Lung (tissue), 12 donors: ENCODE data around the gene COL12A1. TPM values are rescaled to one million over a fixed set of nuclear protein-coding genes. Genes with fewer than 3 reads are reported as not detected.
A peak's percentile ranks its signal among the peaks of the same experiment; 100 is the strongest.

Source experiments
- ATAC-seq: fragments of 200-7000 bp; cut with Tn5 transposase; one replicate; pipeline ENCODE4 v1.9.1; 2020; ENCODE audit warnings: moderate number of reproducible peaks; ENCODE audit not compliant: insufficient read depth, low FRiP score
- DNase-seq, 3 donors: peaks; one replicate each; pipeline ENCODE4 v3.0.0-alpha.2; 2013 to 2017
- H3K27ac ChIP-seq, 2 donors: one replicate each; pipeline ENCODE4 v1.5.1; 2013; ENCODE audit warnings: mild to moderate bottlenecking in 2 of 2, moderate library complexity in 2 of 2, control low read depth in 1 of 2, inconsistent platforms in 1 of 2, low read depth in 1 of 2, low read length in 1 of 2
- H3K27me3 ChIP-seq, 3 donors: one replicate each; pipeline ENCODE4 v1.5.1; 2013; ENCODE audit warnings: low read length in 2 of 3; ENCODE audit not compliant: control insufficient read depth in 3 of 3, insufficient read depth in 3 of 3
- H3K36me3 ChIP-seq, 4 donors: one replicate each; pipeline ENCODE4 v1.5.1; 2013; ENCODE audit warnings: low read length in 4 of 4, mild to moderate bottlenecking in 1 of 4, moderate library complexity in 1 of 4; ENCODE audit not compliant: control insufficient read depth in 4 of 4, insufficient read depth in 4 of 4
- H3K4me1 ChIP-seq, 5 donors: one replicate each; pipeline ENCODE4 v1.5.1; 2013; ENCODE audit warnings: low read length in 5 of 5, mild to moderate bottlenecking in 2 of 5, moderate library complexity in 1 of 5; ENCODE audit not compliant: control insufficient read depth in 5 of 5, insufficient read depth in 5 of 5
- H3K4me3 ChIP-seq: one replicate; pipeline ENCODE4 v1.5.1; 2013; ENCODE audit warnings: mild to moderate bottlenecking, control low read depth, moderate library complexity
- H3K9ac ChIP-seq, 2 donors: one replicate each; pipeline ENCODE4 v1.5.1; 2013; ENCODE audit warnings: low read length in 2 of 2, control low read depth in 1 of 2; ENCODE audit not compliant: insufficient read depth in 1 of 2
- H3K9me3 ChIP-seq, 4 donors: one replicate each; pipeline ENCODE4 v1.5.1; 2013; ENCODE audit warnings: low read length in 3 of 4, mild to moderate bottlenecking in 1 of 4, moderate library complexity in 1 of 4; ENCODE audit not compliant: control insufficient read depth in 4 of 4, insufficient read depth in 3 of 4
- WGBS, 2 donors: extraction: QIAGEN DNeasy Blood & Tissue Kit; methylation state at CpG; one replicate each; pipeline ENCODE4 v1.1.7; 2013; 5-methylcytosine and 5-hydroxymethylcytosine counted together
- polyA plus RNA-seq, 2 donors: library from polyadenylated mRNA; stranded (reverse); fragments of 200-250 nt; gene quantifications; one replicate each; pipeline ENCODE4 v1.2.1, GENCODE V29; 2013
- total RNA-seq, 2 donors: library from RNA; depleted of rRNA in 1 of 2; stranded (reverse); fragments of >200 nt in 1 of 2; gene quantifications; one replicate each; pipeline ENCODE4 v1.2.1, GENCODE V29; 2014 to 2021
- TF ChIP-seq, protein P1 (sequence below): IDR thresholded peaks from 2 replicates; pipeline ENCODE4 v1.5.1; 2012; ENCODE audit warnings: mild to moderate bottlenecking; ENCODE audit errors: control extremely low read depth, extremely low read depth
- donor health status: control.
- donor health status: control.
- donor health status: Bipolar disorder and iron deficiency.
- donor health status: healthy.
- donor health status: DM: yes; HTN: yes; CAD: no.

Gene COL12A1
- total and polyA plus RNA-seq, 4 donors, result 10.6 to 75.7 (median 29.7) TPM

DNA sequence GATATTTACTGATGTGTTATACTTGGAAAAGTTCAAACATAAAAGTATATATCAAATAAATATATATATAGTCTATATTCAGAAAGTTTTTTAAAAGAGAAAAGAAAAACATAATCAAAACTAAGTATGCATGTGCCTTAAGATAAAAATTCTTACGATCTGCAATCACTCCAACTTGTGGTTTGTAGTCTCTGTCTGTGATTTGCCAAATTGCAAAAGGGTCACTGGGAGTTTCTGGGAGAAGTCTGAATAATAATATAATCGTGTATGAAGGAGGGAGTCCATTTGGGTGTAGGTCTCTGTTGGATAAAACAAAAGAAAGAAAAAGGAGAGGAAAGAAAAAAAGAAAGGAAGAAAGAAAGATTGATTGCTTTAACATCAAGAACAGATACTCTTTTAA, 92.4 kb downstream of the COL12A1 start:
- 83% methylated on average over 2 of the region's 2 CpGs for WGBS, 2 donors
- H3K27me3 ChIP-seq, result no peaks in the 10 kb centered on the region
- no peak for ATAC-seq
- no peaks in the 10 kb centered on the region for H3K9me3 ChIP-seq
- no peak overlapping the region for H3K27ac ChIP-seq
- H3K4me1 ChIP-seq, result peaks cover 0 to 9% (median 0%) of the 10 kb centered on the region in 5 donors
- no peak for DNase-seq
- H3K36me3 ChIP-seq, result no peaks in the 10 kb centered on the region
- no peak overlapping the region for H3K9ac ChIP-seq
- H3K4me3 ChIP-seq, result no peak overlapping the region
- TF ChIP-seq, protein P1, sequence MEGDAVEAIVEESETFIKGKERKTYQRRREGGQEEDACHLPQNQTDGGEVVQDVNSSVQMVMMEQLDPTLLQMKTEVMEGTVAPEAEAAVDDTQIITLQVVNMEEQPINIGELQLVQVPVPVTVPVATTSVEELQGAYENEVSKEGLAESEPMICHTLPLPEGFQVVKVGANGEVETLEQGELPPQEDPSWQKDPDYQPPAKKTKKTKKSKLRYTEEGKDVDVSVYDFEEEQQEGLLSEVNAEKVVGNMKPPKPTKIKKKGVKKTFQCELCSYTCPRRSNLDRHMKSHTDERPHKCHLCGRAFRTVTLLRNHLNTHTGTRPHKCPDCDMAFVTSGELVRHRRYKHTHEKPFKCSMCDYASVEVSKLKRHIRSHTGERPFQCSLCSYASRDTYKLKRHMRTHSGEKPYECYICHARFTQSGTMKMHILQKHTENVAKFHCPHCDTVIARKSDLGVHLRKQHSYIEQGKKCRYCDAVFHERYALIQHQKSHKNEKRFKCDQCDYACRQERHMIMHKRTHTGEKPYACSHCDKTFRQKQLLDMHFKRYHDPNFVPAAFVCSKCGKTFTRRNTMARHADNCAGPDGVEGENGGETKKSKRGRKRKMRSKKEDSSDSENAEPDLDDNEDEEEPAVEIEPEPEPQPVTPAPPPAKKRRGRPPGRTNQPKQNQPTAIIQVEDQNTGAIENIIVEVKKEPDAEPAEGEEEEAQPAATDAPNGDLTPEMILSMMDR, result no peak

DNA sequence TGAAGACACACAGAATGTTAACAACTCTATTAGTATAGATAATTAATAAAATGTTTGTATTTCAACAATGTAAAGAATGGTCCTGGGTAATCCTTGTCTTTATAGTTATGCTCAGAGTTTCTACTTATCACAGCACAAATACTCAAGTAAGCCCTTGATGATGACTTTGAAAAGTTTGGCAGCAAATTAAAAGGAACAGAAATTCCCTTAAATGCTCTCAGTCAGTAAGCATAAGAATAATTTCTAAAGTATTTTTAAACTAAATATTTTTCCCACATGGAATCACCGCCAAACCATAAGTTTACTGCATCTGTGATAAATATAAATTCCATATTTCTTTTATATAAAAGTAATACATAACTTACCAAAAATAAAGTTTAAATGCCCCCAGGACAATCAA, 96.1 kb downstream of the COL12A1 start:
- Histone ChIP-seq H3K4me1 (peaks cover 0 to 13% (median 0%) of the 10 kb centered on the region in 5 donors), H3K4me3 (no peak overlapping the region), H3K27me3 (no peaks in the 10 kb centered on the region), H3K9ac (no peak overlapping the region), H3K27ac (no peak overlapping the region), H3K36me3 (peaks cover 0 to 2% (median 0%) of the 10 kb centered on the region in 4 donors), H3K9me3 (no peaks in the 10 kb centered on the region)
- ATAC-seq (no peak), DNase-seq (peak in 2 of 3 donors; percentile 27 to 36)
- TF ChIP-seq, protein P1, result no peak
- WGBS, 2 donors, result 67 to 84% methylated on average over 1 of the region's 1 CpG

DNA sequence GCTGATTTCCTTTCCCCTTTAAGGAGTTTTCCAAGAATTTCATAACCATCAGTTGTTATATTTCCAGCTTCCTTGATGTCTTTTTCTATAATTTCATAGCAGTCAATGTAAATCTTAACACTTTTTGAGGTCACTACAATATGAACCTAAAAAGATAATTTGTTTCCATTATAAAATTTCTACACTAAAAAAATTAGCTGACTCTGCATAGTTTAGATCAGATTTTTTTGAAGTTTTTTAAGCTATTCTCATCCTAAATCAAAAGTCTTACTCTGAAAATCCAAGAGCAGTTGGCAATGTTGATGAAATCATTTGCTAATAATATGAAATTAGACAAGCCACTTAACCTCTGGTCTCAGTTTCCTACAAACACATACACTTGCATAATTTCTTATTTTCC, 96.8 kb downstream of the COL12A1 start:
- DNase-seq (peak in 1 of 3 donors; percentile 14), ATAC-seq (no peak)
- H3K36me3 ChIP-seq, result peaks cover 0 to 2% (median 0%) of the 10 kb centered on the region in 4 donors
- TF ChIP-seq, protein P1, result no peak
- no peak overlapping the region for H3K4me3 ChIP-seq
- no peaks in the 10 kb centered on the region for H3K9me3 ChIP-seq
- no peaks in the 10 kb centered on the region for H3K27me3 ChIP-seq
- H3K27ac ChIP-seq, result no peak overlapping the region
- peaks cover 0 to 13% (median 0%) of the 10 kb centered on the region in 5 donors for H3K4me1 ChIP-seq
- H3K9ac ChIP-seq, result no peak overlapping the region
